Mammary epithelial cell (primary cell): ENCODE data around the gene PML.
"Not testable (repeated sequence)": the region's sequence is repeated elsewhere in the genome, so short reads cannot be mapped to it uniquely, and the experiment has no call there.

Experiments used
- CTCF ChIP-seq, 2 donors: IDR thresholded peaks in 1 of 2; conservative IDR thresholded peaks in 1 of 2; 2 replicates each; pipeline ENCODE4 v1.5.1; 2011 to 2012; ENCODE audit warnings: inconsistent platforms in 2 of 2, low read length in 2 of 2, mild to moderate bottlenecking in 2 of 2, control low read depth in 1 of 2, low read depth in 1 of 2; ENCODE audit not compliant: insufficient read depth in 1 of 2; ENCODE audit errors: extremely low read depth in 1 of 2
- EZH2 ChIP-seq: IDR thresholded peaks from 2 replicates; pipeline ENCODE4 v1.6.1; 2012; ENCODE audit warnings: low read length, inconsistent platforms, borderline replicate concordance

GRCh38 chr15:73973683-73974200, 20.8 kb upstream of the PML start:
- not testable (repeated sequence) for TF ChIP-seq CTCF (conservative IDR thresholded peaks at IDR 0.05 in 1 of 2, IDR thresholded peaks at IDR 0.05 in 1 of 2; ENCODE audit: extremely low read depth in 1 of 2, insufficient read depth in 1 of 2, low read depth in 1 of 2, low read length in 2 of 2); EZH2
